ENCODE measurements around the gene CCL28. TPM values are rescaled to one million over a fixed set of nuclear protein-coding genes. Genes with fewer than 3 reads are reported as not detected.

The CCL28 gene
- total and polyA plus RNA-seq, 3 experiments from 2014 or later, result 7.5 to 8.6 (median 8.4) TPM

DNA sequence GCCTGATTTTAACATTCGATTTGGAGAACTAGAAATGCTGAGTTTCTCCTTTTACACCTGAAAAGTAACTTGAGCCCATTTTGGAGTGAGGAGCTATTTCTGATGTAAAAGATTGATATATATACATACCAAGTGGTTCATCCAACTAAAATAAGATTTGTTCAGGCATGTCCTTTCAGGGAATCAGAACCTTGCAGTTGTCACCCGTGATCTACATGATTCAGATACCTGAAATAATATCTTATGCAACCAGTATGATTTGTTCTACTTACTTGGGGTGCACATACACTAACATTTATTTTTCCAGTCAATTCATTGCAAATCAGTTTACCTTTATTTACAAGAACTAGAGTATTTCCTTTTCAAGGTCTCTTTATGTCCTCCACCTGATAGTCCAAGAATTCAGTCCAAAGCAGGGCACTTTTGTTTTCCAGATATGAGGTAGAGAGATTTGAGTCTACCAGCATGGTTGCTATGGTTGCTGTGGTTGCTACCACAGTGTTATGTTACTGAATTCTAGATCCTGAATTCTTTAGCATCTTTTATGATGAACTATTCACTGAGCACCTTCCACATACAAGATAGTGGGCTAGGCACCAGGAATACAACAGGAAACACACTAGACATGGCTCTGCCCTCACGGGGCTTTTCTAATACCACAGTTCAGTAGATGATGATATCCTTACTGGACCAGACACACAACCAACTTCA, 49.3 kb downstream of the CCL28 start:
- H3K27ac Mint-ChIP-seq, result no peak overlapping the region

DNA sequence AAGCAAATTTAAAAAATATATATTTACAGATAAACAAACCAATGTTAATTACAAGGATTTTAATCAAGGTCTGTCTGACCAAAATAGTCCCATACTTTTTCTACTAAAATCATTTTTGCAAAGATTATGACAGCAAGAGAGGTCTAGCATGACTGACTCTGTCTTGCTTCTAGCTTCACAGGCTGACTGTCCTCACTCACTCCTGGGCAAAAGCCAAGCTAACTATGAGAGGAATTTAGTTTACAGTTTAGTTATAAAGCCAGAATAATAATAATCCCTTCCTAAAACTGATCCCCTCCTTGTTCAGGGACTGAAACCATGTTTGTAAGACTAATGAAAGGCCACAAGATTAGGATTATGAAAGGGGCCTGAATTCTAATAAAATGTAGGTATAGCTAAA, 53.5 kb downstream of the CCL28 start:
- Mint-ChIP-seq H3K9me3 (peaks cover 4 to 31% (median 27%) of the 10 kb centered on the region in 5 donors), H3K4me3 (no peak overlapping the region), H3K36me3 (peaks cover 0 to 36% (median 1%) of the 10 kb centered on the region in 3 donors), H3K27me3 (peaks cover 0 to 8% of the 10 kb centered on the region in 2 donors), H3K27ac (no peak overlapping the region), H3K4me1 (no peaks in the 10 kb centered on the region)
- no peak overlapping the region for H3K27ac ChIP-seq (ENCODE audit: low read depth, low read length)
- H3K9me3 ChIP-seq (ENCODE audit: low read length), result no peaks in the 10 kb centered on the region
- H3K4me1 ChIP-seq (ENCODE audit: insufficient read depth, low read length), result no peaks in the 10 kb centered on the region
- no peaks in the 10 kb centered on the region for H3K36me3 ChIP-seq (ENCODE audit: insufficient read depth, low read length)
- CTCF ChIA-PET, result no interaction called here
- POLR2A ChIA-PET, result no interaction called here
- no peak for DNase-seq
- H3K4me3 ChIP-seq (ENCODE audit: low read length), result no peak overlapping the region
- no peaks in the 10 kb centered on the region for H3K27me3 ChIP-seq (ENCODE audit: insufficient read depth, low read length, poor library complexity, severe bottlenecking)

More for the DNA sequence above, 49.3 kb downstream of the CCL28 start:
- no peaks in the 10 kb centered on the region for H3K27me3 ChIP-seq (ENCODE audit: insufficient read depth, low read length, poor library complexity, severe bottlenecking)
- H3K9me3 ChIP-seq (ENCODE audit: low read length), result no peaks in the 10 kb centered on the region
- Mint-ChIP-seq H3K4me3 (no peak overlapping the region), H3K9me3 (peaks cover 8 to 46% (median 33%) of the 10 kb centered on the region in 5 donors), H3K27me3 (peaks cover 0 to 4% of the 10 kb centered on the region in 2 donors), H3K36me3 (peaks cover 0 to 43% (median 0%) of the 10 kb centered on the region in 3 donors), H3K4me1 (no peaks in the 10 kb centered on the region)
- H3K36me3 ChIP-seq (ENCODE audit: insufficient read depth, low read length), result no peaks in the 10 kb centered on the region
- no peak overlapping the region for H3K27ac ChIP-seq (ENCODE audit: low read depth, low read length)
- ChIA-PET CTCF (no interaction called here), POLR2A (no interaction called here)
- H3K4me1 ChIP-seq (ENCODE audit: insufficient read depth, low read length), result no peaks in the 10 kb centered on the region
- no peak for DNase-seq
- no peak overlapping the region for H3K4me3 ChIP-seq (ENCODE audit: low read length)

DNA sequence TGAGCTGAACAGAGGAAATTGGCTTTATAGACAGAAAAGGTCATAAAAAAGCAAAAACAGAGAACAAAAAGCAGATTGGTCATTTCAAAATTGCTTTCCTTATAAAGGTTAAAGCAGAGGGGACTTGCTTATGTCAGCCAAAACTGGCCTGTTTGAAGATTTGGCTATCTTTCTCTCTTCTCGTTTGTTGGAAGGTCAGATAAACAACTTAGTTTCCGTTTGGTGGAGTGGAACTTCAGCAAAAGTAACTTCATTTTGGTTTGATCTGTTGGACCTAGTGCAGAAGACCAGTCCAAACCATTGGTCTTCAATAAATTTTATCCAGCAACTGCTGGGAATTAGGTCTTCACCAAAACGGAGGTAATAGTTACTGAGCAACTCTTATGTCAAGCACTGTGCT, 53.9 kb downstream of the CCL28 start:
- no peak overlapping the region for H3K4me3 ChIP-seq (ENCODE audit: low read length)
- no peak overlapping the region for H3K27ac Mint-ChIP-seq
- ChIA-PET POLR2A (no interaction called here), CTCF (no interaction called here)
- H3K9me3 Mint-ChIP-seq, result peaks cover 4 to 31% (median 27%) of the 10 kb centered on the region in 5 donors
- no peak for DNase-seq
- H3K36me3 ChIP-seq (ENCODE audit: insufficient read depth, low read length), result no peaks in the 10 kb centered on the region
- H3K27me3 ChIP-seq (ENCODE audit: insufficient read depth, low read length, poor library complexity, severe bottlenecking), result no peaks in the 10 kb centered on the region
- peaks cover 0 to 8% of the 10 kb centered on the region in 2 donors for H3K27me3 Mint-ChIP-seq
- no peaks in the 10 kb centered on the region for H3K4me1 ChIP-seq (ENCODE audit: insufficient read depth, low read length)
- H3K4me1 Mint-ChIP-seq, result no peaks in the 10 kb centered on the region
- no peak overlapping the region for H3K27ac ChIP-seq (ENCODE audit: low read depth, low read length)
- no peaks in the 10 kb centered on the region for H3K9me3 ChIP-seq (ENCODE audit: low read length)
- H3K36me3 Mint-ChIP-seq, result peaks cover 0 to 36% (median 3%) of the 10 kb centered on the region in 3 donors
- H3K4me3 Mint-ChIP-seq, result no peak overlapping the region

DNA sequence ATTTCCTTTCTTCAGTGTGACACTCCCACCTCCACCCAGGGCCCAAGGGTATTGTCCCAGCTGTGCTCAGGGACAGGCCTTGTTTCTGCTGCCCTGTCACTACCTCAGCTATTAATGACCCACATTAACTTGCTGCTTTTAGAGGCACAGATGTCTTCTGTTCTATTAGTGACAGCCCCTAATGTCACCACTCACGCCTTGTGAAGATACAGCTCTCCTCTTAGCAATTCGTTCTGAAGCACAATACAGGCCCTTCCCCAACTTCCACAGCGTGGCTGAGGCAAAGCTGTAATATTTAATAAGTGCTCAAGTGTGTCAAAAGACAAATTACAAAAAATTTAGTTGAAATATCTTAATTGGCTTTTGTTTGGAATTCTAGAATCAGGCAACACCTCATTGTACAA, 54.3 kb downstream of the CCL28 start:
- H3K9me3 Mint-ChIP-seq, result peaks cover 4 to 31% (median 27%) of the 10 kb centered on the region in 5 donors
- POLR2A ChIA-PET, result no interaction called here

DNA sequence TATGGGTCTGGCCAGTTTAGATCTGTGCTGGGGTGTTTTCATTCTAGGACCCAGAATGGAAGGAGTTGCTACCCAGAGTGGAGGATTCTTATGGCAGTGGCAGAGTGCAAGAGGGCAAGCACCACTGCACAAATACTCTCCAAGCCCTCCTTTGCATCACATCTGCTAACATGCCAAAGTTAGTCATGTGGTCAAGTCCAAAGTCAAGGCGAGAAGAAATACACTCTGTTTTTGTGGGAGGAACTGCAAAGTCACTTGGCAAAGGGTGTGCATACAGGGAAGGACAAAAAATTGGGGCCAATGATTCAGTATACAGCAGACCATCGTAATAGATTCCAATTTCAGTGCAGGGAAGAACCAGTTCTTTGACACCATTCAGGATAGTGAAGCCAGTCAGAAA, 55.1 kb downstream of the CCL28 start:
- Mint-ChIP-seq H3K36me3 (peaks cover 0 to 36% (median 3%) of the 10 kb centered on the region in 3 donors), H3K4me3 (no peak overlapping the region), H3K9me3 (peaks cover 4 to 31% (median 27%) of the 10 kb centered on the region in 5 donors), H3K27me3 (peaks cover 0 to 8% of the 10 kb centered on the region in 2 donors), H3K4me1 (no peaks in the 10 kb centered on the region), H3K27ac (no peak overlapping the region)
- DNase-seq, result no peak
- no peak overlapping the region for H3K4me3 ChIP-seq (ENCODE audit: low read length)
- H3K4me1 ChIP-seq (ENCODE audit: insufficient read depth, low read length), result no peaks in the 10 kb centered on the region
- no peaks in the 10 kb centered on the region for H3K36me3 ChIP-seq (ENCODE audit: insufficient read depth, low read length)
- H3K9me3 ChIP-seq (ENCODE audit: low read length), result no peaks in the 10 kb centered on the region
- CTCF ChIA-PET, result no interaction called here
- POLR2A ChIA-PET, result no interaction called here
- no peaks in the 10 kb centered on the region for H3K27me3 ChIP-seq (ENCODE audit: insufficient read depth, low read length, poor library complexity, severe bottlenecking)
- H3K27ac ChIP-seq (ENCODE audit: low read depth, low read length), result no peak overlapping the region

More for the DNA sequence above, 54.3 kb downstream of the CCL28 start:
- Mint-ChIP-seq H3K27ac (no peak overlapping the region), H3K36me3 (peaks cover 0 to 36% (median 3%) of the 10 kb centered on the region in 3 donors), H3K4me3 (no peak overlapping the region), H3K27me3 (peaks cover 0 to 8% of the 10 kb centered on the region in 2 donors), H3K4me1 (no peaks in the 10 kb centered on the region)
- Histone ChIP-seq H3K4me3 (ENCODE audit: low read length) (no peak overlapping the region), H3K36me3 (ENCODE audit: insufficient read depth, low read length) (no peaks in the 10 kb centered on the region), H3K9me3 (ENCODE audit: low read length) (no peaks in the 10 kb centered on the region), H3K4me1 (ENCODE audit: insufficient read depth, low read length) (no peaks in the 10 kb centered on the region), H3K27me3 (ENCODE audit: insufficient read depth, low read length, poor library complexity, severe bottlenecking) (no peaks in the 10 kb centered on the region), H3K27ac (ENCODE audit: low read depth, low read length) (no peak overlapping the region)
- CTCF ChIA-PET, result no interaction called here
- DNase-seq, result no peak

DNA sequence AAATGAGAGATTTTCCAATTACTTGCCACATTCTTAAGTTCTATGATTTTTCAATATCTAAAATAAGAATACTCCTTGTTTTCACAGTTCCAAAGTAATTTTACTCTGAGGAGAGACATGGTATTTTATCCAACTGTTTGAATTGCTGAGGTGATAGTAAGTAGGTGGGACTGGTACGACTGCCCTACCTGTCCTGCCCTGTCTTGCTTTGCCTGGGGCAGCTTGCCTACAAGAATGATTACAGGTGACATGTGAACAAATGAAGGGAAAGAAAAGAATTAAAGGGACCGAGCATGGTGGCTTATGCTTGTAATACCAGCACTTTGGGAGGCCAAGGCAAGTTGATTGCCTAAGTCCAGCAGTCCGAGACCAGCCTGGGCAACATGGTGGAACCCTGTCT, 57.4 kb downstream of the CCL28 start:
- POLR2A ChIA-PET, result no interaction called here
- Mint-ChIP-seq H3K27ac (no peak overlapping the region), H3K27me3 (peaks cover 0 to 13% of the 10 kb centered on the region in 2 donors), H3K9me3 (peaks cover 4 to 12% (median 10%) of the 10 kb centered on the region in 5 donors), H3K4me3 (no peak overlapping the region), H3K4me1 (no peaks in the 10 kb centered on the region), H3K36me3 (peaks cover 0 to 27% (median 3%) of the 10 kb centered on the region in 3 donors)
- Histone ChIP-seq H3K36me3 (ENCODE audit: insufficient read depth, low read length) (no peaks in the 10 kb centered on the region), H3K9me3 (ENCODE audit: low read length) (no peaks in the 10 kb centered on the region), H3K4me3 (ENCODE audit: low read length) (no peak overlapping the region), H3K27ac (ENCODE audit: low read depth, low read length) (no peak overlapping the region), H3K4me1 (ENCODE audit: insufficient read depth, low read length) (no peaks in the 10 kb centered on the region), H3K27me3 (ENCODE audit: insufficient read depth, low read length, poor library complexity, severe bottlenecking) (peaks cover 5% of the 10 kb centered on the region)
- CTCF ChIA-PET, result no interaction called here
- no peak for DNase-seq

DNA sequence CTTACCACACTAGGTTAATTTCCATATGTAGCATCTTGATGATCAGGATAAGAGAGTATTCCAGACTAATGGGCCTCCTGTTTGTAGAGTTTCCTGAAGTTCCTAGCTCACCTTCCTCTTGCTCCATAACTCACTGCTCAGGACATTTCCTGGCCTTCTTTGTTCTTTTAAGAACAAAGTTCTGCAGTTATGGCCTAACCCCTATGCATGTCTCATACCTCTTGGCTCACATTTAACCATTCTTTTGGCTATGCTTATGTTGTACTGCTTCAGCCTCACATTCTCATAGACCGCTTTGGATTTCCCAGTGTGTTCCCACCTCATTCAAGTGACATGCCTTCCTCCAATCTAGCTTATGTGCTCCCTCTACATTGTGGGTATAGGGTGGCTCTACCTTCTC, 58.5 kb downstream of the CCL28 start:
- peaks cover 5% of the 10 kb centered on the region for H3K27me3 ChIP-seq (ENCODE audit: insufficient read depth, low read length, poor library complexity, severe bottlenecking)
- POLR2A ChIA-PET, result no interaction called here
- no peaks in the 10 kb centered on the region for H3K9me3 ChIP-seq (ENCODE audit: low read length)
- Mint-ChIP-seq H3K4me3 (no peak overlapping the region), H3K9me3 (peaks cover 0 to 3% (median 0%) of the 10 kb centered on the region in 5 donors), H3K36me3 (peaks cover 0 to 17% (median 3%) of the 10 kb centered on the region in 3 donors), H3K4me1 (no peaks in the 10 kb centered on the region), H3K27me3 (peaks cover 3 to 13% of the 10 kb centered on the region in 2 donors), H3K27ac (no peak overlapping the region)
- no peak overlapping the region for H3K27ac ChIP-seq (ENCODE audit: low read depth, low read length)
- DNase-seq, result no peak
- no peaks in the 10 kb centered on the region for H3K4me1 ChIP-seq (ENCODE audit: insufficient read depth, low read length)
- no peak overlapping the region for H3K4me3 ChIP-seq (ENCODE audit: low read length)
- H3K36me3 ChIP-seq (ENCODE audit: insufficient read depth, low read length), result no peaks in the 10 kb centered on the region
- CTCF ChIA-PET, result no interaction called here

DNA sequence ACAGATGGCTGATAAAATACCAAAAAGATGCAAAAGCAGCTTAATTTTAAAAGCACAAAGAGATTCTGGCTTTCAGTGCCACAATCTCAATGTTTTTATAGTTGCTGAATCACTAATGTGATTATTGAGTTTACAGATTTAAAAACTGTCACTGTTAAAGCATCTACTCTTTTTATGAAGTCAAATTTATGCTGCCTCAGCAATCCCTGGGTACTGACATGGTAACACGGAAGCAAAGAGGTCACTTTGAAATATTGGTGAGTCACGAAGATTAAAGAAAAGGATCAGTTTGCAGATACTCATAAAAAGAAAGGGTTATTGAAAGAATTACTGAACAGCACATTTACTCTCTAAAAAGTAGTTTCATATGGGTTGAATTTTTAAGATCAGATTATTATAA, 59.3 kb downstream of the CCL28 start:
- no peak overlapping the region for H3K27ac Mint-ChIP-seq
- peaks cover 0 to 2% (median 0%) of the 10 kb centered on the region in 5 donors for H3K9me3 Mint-ChIP-seq
- no peak overlapping the region for H3K4me3 Mint-ChIP-seq
- no peaks in the 10 kb centered on the region for H3K4me1 Mint-ChIP-seq
- H3K36me3 Mint-ChIP-seq, result peaks cover 0 to 13% (median 3%) of the 10 kb centered on the region in 3 donors
- peaks cover 3 to 13% of the 10 kb centered on the region in 2 donors for H3K27me3 Mint-ChIP-seq
- Histone ChIP-seq H3K36me3 (ENCODE audit: insufficient read depth, low read length) (no peaks in the 10 kb centered on the region), H3K9me3 (ENCODE audit: low read length) (no peaks in the 10 kb centered on the region), H3K27me3 (ENCODE audit: insufficient read depth, low read length, poor library complexity, severe bottlenecking) (peaks cover 5% of the 10 kb centered on the region), H3K27ac (ENCODE audit: low read depth, low read length) (no peak overlapping the region), H3K4me3 (ENCODE audit: low read length) (no peak overlapping the region), H3K4me1 (ENCODE audit: insufficient read depth, low read length) (no peaks in the 10 kb centered on the region)
- ChIA-PET POLR2A (no interaction called here), CTCF (no interaction called here)
- DNase-seq, result no peak

All from CD8-positive, alpha-beta memory T cell (primary cell).